22Rv1 (cell line): Measurements from ENCODE around the gene CISD1.
A peak's percentile ranks its signal among the peaks of the same experiment; 100 is the strongest.
"Not testable (repeated sequence)": the region's sequence is repeated elsewhere in the genome, so short reads cannot be mapped to it uniquely, and the experiment has no call there.

Experiments
- H3K27ac ChIP-seq: fragments of 450-650 bp; 2 replicates; pipeline ENCODE4 v1.5.1; 2017
- ZFX ChIP-seq: fragments of 450-650 bp; IDR thresholded peaks from 2 replicates; pipeline ENCODE4 v1.6.1; 2017; ENCODE audit warnings: antibody characterized with exemption, borderline replicate concordance
- TF ChIP-seq, protein P1 (sequence below): fragments of 450-650 bp; IDR thresholded peaks from 2 replicates; pipeline ENCODE4 v1.5.1; 2017; ENCODE audit warnings: mild to moderate bottlenecking

Gene CISD1

DNA sequence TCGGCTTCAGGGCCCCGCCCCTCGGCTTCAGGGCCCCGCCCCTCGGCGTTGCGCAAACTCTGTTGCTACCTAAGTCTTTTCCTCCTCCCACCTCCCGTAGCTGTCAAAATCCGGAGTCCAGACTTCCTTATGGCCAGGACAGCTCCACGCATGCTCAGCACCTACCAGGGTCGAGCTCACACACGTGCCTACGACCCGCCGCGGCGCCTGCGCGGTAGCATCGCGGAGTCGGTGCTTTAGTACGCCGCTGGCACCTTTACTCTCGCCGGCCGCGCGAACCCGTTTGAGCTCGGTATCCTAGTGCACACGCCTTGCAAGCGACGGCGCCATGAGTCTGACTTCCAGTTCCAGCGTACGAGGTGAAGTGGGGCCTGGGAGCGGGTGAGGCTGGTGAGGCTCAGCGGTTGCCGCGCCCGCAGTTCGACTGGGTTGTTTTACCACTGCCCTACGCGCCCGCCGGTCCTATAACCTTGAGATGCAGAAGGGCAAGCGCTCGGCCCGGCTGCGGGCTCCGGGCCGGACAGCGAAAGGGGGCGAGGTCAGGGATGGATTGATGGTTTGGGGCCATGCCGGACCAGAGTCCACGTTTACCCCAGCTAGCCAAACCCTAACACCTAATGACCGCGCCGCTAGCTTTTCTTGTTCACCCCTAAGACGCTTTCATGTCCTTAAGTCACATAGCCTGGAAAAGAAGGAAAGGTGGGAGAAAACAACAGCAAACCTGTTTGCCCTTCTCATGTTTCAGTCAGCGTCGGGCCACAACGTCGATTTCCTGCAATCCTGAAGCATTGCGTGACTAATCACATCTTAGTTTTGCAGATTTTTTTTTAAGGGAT, at the start of gene CISD1:
TSS of gene CISD1 (plus strand) at position 217 of the 836 bp plus-strand sequence. CDS start at position 329, 112 bp downstream.
- TF ChIP-seq, protein P1, sequence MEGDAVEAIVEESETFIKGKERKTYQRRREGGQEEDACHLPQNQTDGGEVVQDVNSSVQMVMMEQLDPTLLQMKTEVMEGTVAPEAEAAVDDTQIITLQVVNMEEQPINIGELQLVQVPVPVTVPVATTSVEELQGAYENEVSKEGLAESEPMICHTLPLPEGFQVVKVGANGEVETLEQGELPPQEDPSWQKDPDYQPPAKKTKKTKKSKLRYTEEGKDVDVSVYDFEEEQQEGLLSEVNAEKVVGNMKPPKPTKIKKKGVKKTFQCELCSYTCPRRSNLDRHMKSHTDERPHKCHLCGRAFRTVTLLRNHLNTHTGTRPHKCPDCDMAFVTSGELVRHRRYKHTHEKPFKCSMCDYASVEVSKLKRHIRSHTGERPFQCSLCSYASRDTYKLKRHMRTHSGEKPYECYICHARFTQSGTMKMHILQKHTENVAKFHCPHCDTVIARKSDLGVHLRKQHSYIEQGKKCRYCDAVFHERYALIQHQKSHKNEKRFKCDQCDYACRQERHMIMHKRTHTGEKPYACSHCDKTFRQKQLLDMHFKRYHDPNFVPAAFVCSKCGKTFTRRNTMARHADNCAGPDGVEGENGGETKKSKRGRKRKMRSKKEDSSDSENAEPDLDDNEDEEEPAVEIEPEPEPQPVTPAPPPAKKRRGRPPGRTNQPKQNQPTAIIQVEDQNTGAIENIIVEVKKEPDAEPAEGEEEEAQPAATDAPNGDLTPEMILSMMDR = no peak
- no peak for TF ChIP-seq ZFX
- H3K27ac ChIP-seq = peak within 1 kb of the TSS; percentile 97

- H3K27ac ChIP-seq = no peak overlapping the region
- TF ChIP-seq, protein P1 = no peak
- no peak for TF ChIP-seq ZFX
Observed at GRCh38 chr10:58219875-58220274, 49.1 kb upstream of the CISD1 start.

GRCh38 chr10:58220769-58221451, 48.1 kb upstream of the CISD1 start:
- H3K27ac ChIP-seq = no peak overlapping the region
- TF ChIP-seq, protein P1 = no peak
- no peak for TF ChIP-seq ZFX

DNA sequence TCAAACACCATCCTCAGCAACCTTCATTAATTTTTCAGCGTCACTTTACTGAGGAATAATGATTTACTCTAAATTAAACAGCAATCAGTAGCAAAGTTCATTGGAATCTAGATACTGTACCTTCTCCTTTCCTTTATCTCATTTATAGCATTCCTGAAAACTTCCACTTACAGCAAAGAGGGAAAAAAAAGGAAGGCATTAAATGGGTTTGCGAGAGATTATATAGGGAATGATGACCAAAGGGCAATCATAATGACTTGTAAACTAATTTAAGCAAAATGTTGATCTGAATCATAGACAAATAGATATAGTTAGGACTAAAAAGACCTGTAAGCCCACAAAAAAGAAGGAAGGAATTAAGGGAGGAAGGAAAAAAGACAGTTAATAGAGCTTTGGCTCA, 43.3 kb upstream of the CISD1 start:
- TF ChIP-seq ZFX = no peak
- TF ChIP-seq, protein P1 = no peak
- no peak overlapping the region for H3K27ac ChIP-seq

GRCh38 chr10:58229856-58230255, 39.1 kb upstream of the CISD1 start:
- H3K27ac ChIP-seq = not testable (repeated sequence)

DNA sequence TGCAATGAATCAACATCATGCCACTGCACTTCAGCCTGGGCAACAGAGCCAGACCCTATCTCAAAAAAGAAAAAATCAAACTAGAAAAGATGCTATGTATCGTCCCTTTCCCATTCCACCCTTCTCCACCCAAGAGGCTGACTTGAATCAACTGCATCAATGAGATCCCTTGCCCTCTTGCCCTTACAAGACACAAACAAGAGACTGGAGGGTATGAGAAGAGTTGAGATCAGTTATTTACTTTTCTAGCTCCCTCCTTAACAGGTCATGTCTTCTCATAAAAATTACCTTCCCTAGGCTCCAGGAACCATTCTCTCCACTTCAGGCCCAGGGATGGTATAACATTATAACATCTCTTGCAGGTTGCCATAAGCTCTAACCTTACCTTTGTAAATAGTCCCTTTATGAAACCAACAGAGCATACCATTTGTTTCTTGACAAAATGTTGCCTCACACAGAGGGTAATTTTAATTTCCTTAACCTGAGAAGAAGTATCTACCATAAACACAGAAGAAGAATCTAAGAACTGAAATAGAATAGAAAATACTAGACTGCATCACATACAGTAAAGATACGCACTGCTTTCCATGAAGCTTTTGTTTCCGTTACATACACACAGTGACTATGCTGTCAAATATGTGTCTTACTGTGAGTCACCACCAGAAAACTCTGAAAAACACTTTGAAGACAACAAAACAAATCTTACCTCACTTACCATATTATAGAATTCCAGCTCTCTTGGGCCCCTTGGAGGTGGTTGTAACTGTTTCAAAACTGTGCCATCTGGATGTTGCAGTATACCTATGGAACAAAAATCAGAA, 31.7 kb upstream of the CISD1 start:
- no peak overlapping the region for H3K27ac ChIP-seq
- TF ChIP-seq, protein P1 = no peak
- TF ChIP-seq ZFX = no peak

GRCh38 chr10:58239561-58240169, 29.3 kb upstream of the CISD1 start:
- TF ChIP-seq, protein P1 = no peak
- no peak for TF ChIP-seq ZFX
- H3K27ac ChIP-seq = no peak overlapping the region
